Measurements from ENCODE around the gene ADAMTS7. TPM values are rescaled to one million over a fixed set of nuclear protein-coding genes. Genes with fewer than 3 reads are reported as not detected.
"Not testable (repeated sequence)": the region's sequence is repeated elsewhere in the genome, so short reads cannot be mapped to it uniquely, and the experiment has no call there.

Gene ADAMTS7
- total RNA-seq, 4 donors from 2014 or later: 10.7 to 26.4 (median 18.5) TPM

- Histone ChIP-seq H3K36me3 (no peaks in the 10 kb centered on the region), H3K27me3 (no peaks in the 10 kb centered on the region), H3K9me3 (no peaks in the 10 kb centered on the region), H3K4me1 (peaks cover 0 to 18% (median 7%) of the 10 kb centered on the region in 4 donors), H3K27ac (no peak overlapping the region), H3K4me3 (no peak overlapping the region)
- 90 to 93% methylated on average over 25 of the region's 29 CpGs for WGBS, 2 donors
- DNase-seq (ENCODE audit: low spot score in 2 of 2): no peak
- TF ChIP-seq CTCF (IDR thresholded peaks at IDR 0.05): no peak
- no peak for TF ChIP-seq EP300 (IDR thresholded peaks at IDR 0.05)
- no peak for TF ChIP-seq POLR2A (IDR thresholded peaks at IDR 0.05)
These were observed 48.1 kb downstream of the ADAMTS7 start for GRCh38 chr15:78762985-78763795.

DNA sequence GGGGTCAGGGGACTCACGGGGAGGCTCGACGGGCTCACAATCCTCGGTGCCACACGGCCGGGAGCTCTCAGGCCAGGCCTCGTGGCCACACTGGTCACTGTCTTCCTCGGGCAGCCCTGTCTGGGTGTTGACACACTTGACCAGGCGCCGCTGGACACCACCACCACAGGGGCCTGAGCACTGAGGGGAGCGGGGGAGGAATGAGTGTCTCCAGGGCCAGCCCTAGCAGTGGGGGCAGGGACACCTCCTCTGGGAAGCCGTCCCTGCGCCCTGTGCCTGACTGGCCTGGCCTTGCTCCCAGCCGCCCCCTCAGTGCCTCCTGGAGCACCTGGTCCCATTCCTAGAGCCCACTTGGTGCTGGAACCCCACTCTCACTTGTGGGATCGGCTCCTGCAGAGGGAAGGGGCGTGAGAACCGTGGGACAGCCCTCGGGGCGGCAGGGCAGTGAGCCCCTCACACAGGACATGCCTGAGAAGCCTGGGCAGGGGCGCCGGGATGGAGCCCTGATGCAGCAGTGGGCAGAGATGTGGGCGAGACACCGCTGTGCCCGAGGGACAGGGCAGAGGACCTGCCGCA is 48.8 kb downstream of the ADAMTS7 start:
- DNase-seq (ENCODE audit: low spot score in 2 of 2): not testable (repeated sequence)
- H3K4me1 ChIP-seq: peaks cover 0 to 19% (median 7%) of the 10 kb centered on the region in 4 donors
- WGBS, 2 donors: 88% methylated on average over 8 to 9 of the region's 25 CpGs

GRCh38 chr15:78761891-78762385 is 49.3 kb downstream of the ADAMTS7 start:
- no peak for DNase-seq (ENCODE audit: low spot score in 2 of 2)

More for the DNA sequence above, 48.8 kb downstream of the ADAMTS7 start:
- H3K27ac ChIP-seq, H3K9me3 ChIP-seq, H3K4me3 ChIP-seq, H3K27me3 ChIP-seq, H3K36me3 ChIP-seq: not testable (repeated sequence)

GRCh38 chr15:78761475-78761874 is 49.8 kb downstream of the ADAMTS7 start:
- H3K9me3 ChIP-seq; H3K36me3 ChIP-seq; H3K4me3 ChIP-seq; H3K27me3 ChIP-seq; DNase-seq (ENCODE audit: low spot score in 2 of 2): not testable (repeated sequence)
- WGBS, 2 donors: 65 to 88% methylated on average over 2 to 7 of the region's 9 CpGs
- peak overlapping the region in 1 of 4 donors; percentile 62 for H3K27ac ChIP-seq
- H3K4me1 ChIP-seq: peaks cover 0 to 27% (median 13%) of the 10 kb centered on the region in 4 donors

More at GRCh38 chr15:78761891-78762385, 49.3 kb downstream of the ADAMTS7 start:
- 87 to 88% methylated on average over 3 of the region's 3 CpGs for WGBS, 2 donors
- Histone ChIP-seq H3K36me3 (no peaks in the 10 kb centered on the region), H3K4me3 (no peak overlapping the region), H3K27me3 (no peaks in the 10 kb centered on the region), H3K4me1 (peaks cover 0 to 24% (median 11%) of the 10 kb centered on the region in 4 donors), H3K9me3 (no peaks in the 10 kb centered on the region), H3K27ac (peak overlapping the region in 1 of 4 donors; percentile 62)
- TF ChIP-seq EP300 (IDR thresholded peaks at IDR 0.05) (no peak), CTCF (IDR thresholded peaks at IDR 0.05) (no peak), POLR2A (IDR thresholded peaks at IDR 0.05) (no peak)

DNA sequence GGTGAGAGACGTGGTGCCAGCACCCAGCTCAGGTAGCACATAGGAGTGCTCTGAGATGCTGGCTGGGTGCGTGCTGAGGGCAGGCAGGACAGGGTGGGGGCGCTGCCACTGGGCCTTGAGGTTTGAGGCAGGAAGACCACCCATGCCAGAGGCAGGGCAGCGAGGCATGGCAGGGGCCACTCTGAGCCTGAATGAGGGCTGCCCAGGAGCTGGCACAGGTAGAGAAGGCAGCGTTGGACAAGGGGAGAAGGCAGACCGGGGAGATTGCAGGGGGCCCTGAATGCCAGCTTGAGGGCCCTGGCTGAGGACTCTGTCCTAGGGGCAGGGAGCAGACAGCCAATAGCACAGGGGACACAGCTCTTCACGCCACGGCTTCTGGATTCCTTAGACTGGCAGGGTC is 50.2 kb downstream of the ADAMTS7 start:
- Histone ChIP-seq H3K9me3 (no peaks in the 10 kb centered on the region), H3K4me3 (no peak overlapping the region), H3K27ac (peak overlapping the region in 1 of 4 donors; percentile 62), H3K4me1 (peaks cover 0 to 31% (median 15%) of the 10 kb centered on the region in 4 donors), H3K36me3 (no peaks in the 10 kb centered on the region), H3K27me3 (no peaks in the 10 kb centered on the region)
- 94 to 96% methylated on average over 7 of the region's 8 CpGs for WGBS, 2 donors
- DNase-seq (ENCODE audit: low spot score in 2 of 2): peak in 1 of 2 donors; percentile 1
- TF ChIP-seq POLR2A (IDR thresholded peaks at IDR 0.05): no peak

DNA sequence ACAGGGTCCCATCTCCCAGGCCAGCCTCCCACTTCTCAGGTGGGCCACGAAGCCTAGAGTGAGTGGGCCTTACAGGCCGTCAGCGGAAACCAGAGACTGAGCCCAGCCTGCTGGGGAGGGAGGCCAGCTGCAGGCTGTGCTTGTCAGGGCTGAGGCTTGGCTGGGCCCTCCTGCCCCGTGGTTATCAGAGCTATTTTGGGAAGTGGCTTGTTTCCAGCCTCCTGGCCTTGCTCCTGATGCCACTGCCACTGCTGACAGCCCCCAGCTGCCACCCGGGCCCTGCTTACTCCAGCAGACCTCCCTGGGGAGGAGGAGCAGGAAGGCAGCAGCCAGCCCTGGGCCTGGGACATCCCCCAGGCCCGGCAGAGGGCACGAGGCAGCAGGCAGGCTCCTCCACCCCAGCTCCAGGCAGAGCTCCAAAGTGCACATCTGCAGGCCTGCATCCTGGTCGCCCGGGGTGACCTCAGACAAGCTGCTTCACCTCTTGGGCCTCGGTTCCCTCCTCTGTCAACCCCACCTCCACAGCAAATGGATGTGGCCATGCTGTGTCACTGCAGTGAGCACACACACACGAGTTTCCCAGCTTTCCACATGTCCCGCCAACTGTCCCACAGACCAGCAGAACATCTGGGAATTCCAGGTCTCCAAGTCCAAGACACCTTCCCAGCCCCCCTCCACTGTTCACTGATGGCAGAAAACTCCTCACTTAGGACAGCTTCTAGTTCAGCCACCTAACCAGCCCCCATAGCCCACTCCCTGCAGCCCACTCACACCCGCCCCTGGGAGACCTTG is 51.0 kb downstream of the ADAMTS7 start:
- H3K4me3 ChIP-seq; H3K9me3 ChIP-seq; H3K27me3 ChIP-seq; DNase-seq (ENCODE audit: low spot score in 2 of 2); H3K36me3 ChIP-seq: not testable (repeated sequence)
- Histone ChIP-seq H3K4me1 (peaks cover 0 to 32% (median 17%) of the 10 kb centered on the region in 4 donors), H3K27ac (peak overlapping the region in 3 of 4 donors; percentile 2 to 67 (median 52))
- WGBS, 2 donors: 42 to 48% methylated on average over 7 to 9 of the region's 13 CpGs

- H3K36me3 ChIP-seq; DNase-seq (ENCODE audit: low spot score in 2 of 2); H3K9me3 ChIP-seq; H3K4me3 ChIP-seq; H3K27me3 ChIP-seq: not testable (repeated sequence)
- H3K27ac ChIP-seq: peak overlapping the region in 3 of 4 donors; percentile 2 to 67 (median 52)
- H3K4me1 ChIP-seq: peaks cover 0 to 39% (median 17%) of the 10 kb centered on the region in 4 donors
- WGBS, 2 donors: 78 to 82% methylated on average over 21 to 35 of the region's 35 CpGs
These were observed 51.8 kb downstream of the ADAMTS7 start for GRCh38 chr15:78759361-78759998.

GRCh38 chr15:78758486-78759200 is 52.6 kb downstream of the ADAMTS7 start:
- H3K27ac ChIP-seq; H3K4me3 ChIP-seq; H3K27me3 ChIP-seq; DNase-seq (ENCODE audit: low spot score in 2 of 2); H3K36me3 ChIP-seq; H3K9me3 ChIP-seq: not testable (repeated sequence)
- WGBS, 2 donors: 86 to 90% methylated on average over 11 of the region's 11 CpGs
- peaks cover 0 to 45% (median 17%) of the 10 kb centered on the region in 4 donors for H3K4me1 ChIP-seq

GRCh38 chr15:78758084-78758483 is 53.2 kb downstream of the ADAMTS7 start:
- H3K9me3 ChIP-seq; H3K36me3 ChIP-seq; H3K27me3 ChIP-seq; H3K27ac ChIP-seq; DNase-seq (ENCODE audit: low spot score in 2 of 2); H3K4me3 ChIP-seq: not testable (repeated sequence)
- peaks cover 0 to 46% (median 17%) of the 10 kb centered on the region in 4 donors for H3K4me1 ChIP-seq
- 93 to 95% methylated on average over 4 to 8 of the region's 8 CpGs for WGBS, 2 donors
